ENCODE measurements around the gene ZDHHC20. TPM values are rescaled to one million over a fixed set of nuclear protein-coding genes. Genes with fewer than 3 reads are reported as not detected.

The ZDHHC20 gene
- polyA plus RNA-seq, 2 of the 4 experiments (the other 2 are of a cell fraction), result 26.9 to 57.0 TPM

DNA sequence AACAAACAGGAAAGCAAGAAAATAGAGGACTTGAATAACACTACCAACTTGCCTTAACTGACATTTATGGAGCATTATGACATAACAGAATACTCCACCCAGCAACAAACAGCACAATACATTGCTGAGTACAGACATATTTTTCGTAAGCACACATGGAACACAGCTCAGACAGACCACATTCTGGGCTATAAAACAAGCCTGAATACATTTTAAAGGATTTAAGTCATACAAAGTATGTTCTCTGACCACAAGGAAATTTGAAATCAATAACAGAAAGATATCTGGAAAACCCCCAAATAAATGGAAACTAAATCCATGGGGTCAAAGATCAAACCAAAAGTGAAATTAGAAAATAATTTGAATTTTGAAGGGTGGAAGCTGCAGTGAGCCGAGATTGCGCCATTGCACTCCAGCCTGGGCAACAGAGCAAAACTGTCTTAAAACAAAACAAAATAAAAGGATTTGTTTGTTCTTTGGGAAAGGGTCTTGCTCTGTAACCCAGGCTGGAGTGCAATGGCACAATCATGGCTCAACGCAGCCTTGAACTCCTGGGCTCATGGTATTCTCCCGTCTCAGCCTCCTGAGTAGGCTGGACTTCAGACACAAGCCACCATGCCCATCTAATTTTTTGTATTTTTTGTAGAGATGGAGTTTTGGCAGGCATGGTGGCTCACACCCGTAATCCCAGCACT is 5.6 kb downstream of the ZDHHC20 start:
- FAIRE-seq, result no peak
- TF ChIP-seq ZFP36 (IDR thresholded peaks at IDR 0.05; ENCODE audit: borderline replicate concordance, partially characterized antibody) (no peak), SMC3 (IDR thresholded peaks at IDR 0.05) (no peak), TP53 (CRISPR knock-in tag; IDR thresholded peaks at IDR 0.05) (no peak), RFX5 (IDR thresholded peaks at IDR 0.05) (no peak), CEBPB (IDR thresholded peaks at IDR 0.05) (no peak), SREBF2 (IDR thresholded peaks at IDR 0.05) (no peak), JUNB (IDR thresholded peaks at IDR 0.05) (no peak), NR3C1 (IDR thresholded peaks at IDR 0.05) (no peak)
- TF ChIP-seq, protein P1, sequence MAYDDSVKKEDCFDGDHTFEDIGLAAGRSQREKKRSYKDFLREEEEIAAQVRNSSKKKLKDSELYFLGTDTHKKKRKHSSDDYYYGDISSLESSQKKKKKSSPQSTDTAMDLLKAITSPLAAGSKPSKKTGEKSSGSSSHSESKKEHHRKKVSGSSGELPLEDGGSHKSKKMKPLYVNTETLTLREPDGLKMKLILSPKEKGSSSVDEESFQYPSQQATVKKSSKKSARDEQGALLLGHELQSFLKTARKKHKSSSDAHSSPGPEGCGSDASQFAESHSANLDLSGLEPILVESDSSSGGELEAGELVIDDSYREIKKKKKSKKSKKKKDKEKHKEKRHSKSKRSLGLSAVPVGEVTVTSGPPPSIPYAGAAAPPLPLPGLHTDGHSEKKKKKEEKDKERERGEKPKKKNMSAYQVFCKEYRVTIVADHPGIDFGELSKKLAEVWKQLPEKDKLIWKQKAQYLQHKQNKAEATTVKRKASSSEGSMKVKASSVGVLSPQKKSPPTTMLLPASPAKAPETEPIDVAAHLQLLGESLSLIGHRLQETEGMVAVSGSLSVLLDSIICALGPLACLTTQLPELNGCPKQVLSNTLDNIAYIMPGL (CRISPR knock-in tag; IDR thresholded peaks at IDR 0.05; ENCODE audit: borderline replicate concordance), result no peak
- 94% methylated on average over 6 of the region's 6 CpGs for WGBS (ENCODE audit: missing lambda C conversion rate)

DNA sequence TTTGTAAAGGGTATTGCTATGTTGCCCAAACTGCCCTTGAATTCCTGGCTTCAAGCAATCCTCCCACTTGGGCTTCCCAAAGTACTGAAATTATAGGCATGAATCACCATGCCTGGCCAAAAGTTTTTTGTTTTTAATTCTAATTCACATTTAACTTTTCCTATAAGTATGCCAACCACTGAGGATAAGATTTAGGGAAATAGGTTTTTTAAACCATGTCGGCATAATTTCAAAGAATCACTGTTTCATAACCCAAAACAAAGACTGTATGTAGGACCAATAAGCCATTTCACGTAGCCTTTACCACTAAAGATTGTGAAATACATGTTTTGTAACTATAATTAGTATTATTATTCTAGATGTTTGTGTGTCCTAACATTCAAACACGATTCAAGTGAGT is 8.2 kb downstream of the ZDHHC20 start:
- Histone ChIP-seq H3K27ac (no peak overlapping the region), H3K4me3 (no peak overlapping the region), H3K4me1 (no peaks in the 10 kb centered on the region), H3K4me2 (no peak overlapping the region), H3K9me3 (no peaks in the 10 kb centered on the region)
- 90% methylated on average over 3 of the region's 3 CpGs for whole genome bisulfite sequencing (ENCODE audit: missing lambda C conversion rate)
- DNase-seq (ENCODE audit: low read depth in 1 of 2, low spot score in 1 of 2) (no peak), FAIRE-seq (no peak), ATAC-seq (no peak)
- CTCF ChIA-PET, result no interaction called here
- TF ChIP-seq CBX8 (IDR thresholded peaks at IDR 0.05) (no peak), ZNF302 (CRISPR knock-in tag; IDR thresholded peaks at IDR 0.05) (no peak), KDM5A (IDR thresholded peaks at IDR 0.05) (no peak), JUNB (IDR thresholded peaks at IDR 0.05) (no peak), HOXB13 (CRISPR knock-in tag; IDR thresholded peaks at IDR 0.05; ENCODE audit: low read depth) (no peak), TFCP2L1 (CRISPR knock-in tag; IDR thresholded peaks at IDR 0.05) (no peak), ESRRA (IDR thresholded peaks at IDR 0.05; ENCODE audit: borderline replicate concordance, low read length) (no peak), MYC (IDR thresholded peaks at IDR 0.05; ENCODE audit: borderline replicate concordance, low read length) (no peak), TP53 (CRISPR knock-in tag; IDR thresholded peaks at IDR 0.05) (no peak)
- POLR2A ChIA-PET, result no interaction called here

More for the DNA sequence above, 5.6 kb downstream of the ZDHHC20 start:
- no peak overlapping the region for H3K27ac ChIP-seq
- H3K4me3 ChIP-seq, result no peak overlapping the region
- POLR2A ChIA-PET, result no interaction called here
- no peak overlapping the region for H3K4me2 ChIP-seq
- H3K9me3 ChIP-seq, result no peaks in the 10 kb centered on the region
- CTCF ChIA-PET, result no interaction called here
- ATAC-seq (no peak), DNase-seq (ENCODE audit: low read depth in 1 of 2, low spot score in 1 of 2) (no peak)
- H3K4me1 ChIP-seq, result peaks cover 13% of the 10 kb centered on the region; the same call in 2 of the 3 replicates

DNA sequence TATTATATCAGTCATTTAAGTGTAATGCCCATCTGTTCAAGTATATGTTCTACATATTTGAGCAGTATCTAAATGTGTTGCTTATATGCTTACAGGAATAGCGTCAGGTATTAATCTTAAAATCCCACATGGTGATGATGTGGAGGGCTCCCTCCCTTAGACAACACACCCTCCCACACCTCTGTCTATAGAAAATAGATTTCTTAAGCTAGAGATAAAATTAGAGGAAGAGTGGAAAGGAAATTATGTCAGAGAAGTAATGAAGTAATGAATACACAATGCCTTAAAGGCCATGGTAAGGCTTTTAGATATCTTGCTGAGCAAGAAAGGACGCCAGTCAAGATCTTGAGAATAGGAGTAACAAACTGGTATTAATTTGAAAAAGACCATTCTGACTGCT is 12.4 kb downstream of the ZDHHC20 start:
- no peak for DNase-seq (ENCODE audit: low read depth in 1 of 2, low spot score in 1 of 2)
- TF ChIP-seq HDAC2 (IDR thresholded peaks at IDR 0.05), result no peak
- TF ChIP-seq, protein P2, sequence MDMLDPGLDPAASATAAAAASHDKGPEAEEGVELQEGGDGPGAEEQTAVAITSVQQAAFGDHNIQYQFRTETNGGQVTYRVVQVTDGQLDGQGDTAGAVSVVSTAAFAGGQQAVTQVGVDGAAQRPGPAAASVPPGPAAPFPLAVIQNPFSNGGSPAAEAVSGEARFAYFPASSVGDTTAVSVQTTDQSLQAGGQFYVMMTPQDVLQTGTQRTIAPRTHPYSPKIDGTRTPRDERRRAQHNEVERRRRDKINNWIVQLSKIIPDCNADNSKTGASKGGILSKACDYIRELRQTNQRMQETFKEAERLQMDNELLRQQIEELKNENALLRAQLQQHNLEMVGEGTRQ (IDR thresholded peaks at IDR 0.05), result no peak
- TF ChIP-seq EHF (CRISPR knock-in tag; IDR thresholded peaks at IDR 0.05), result no peak
- TF ChIP-seq TFCP2L1 (CRISPR knock-in tag; IDR thresholded peaks at IDR 0.05), result no peak
- TF ChIP-seq ZNF302 (CRISPR knock-in tag; IDR thresholded peaks at IDR 0.05), result no peak
- TF ChIP-seq CEBPB (IDR thresholded peaks at IDR 0.05), result no peak
- TF ChIP-seq NR3C1 (IDR thresholded peaks at IDR 0.05), result no peak
- TF ChIP-seq, protein P3, sequence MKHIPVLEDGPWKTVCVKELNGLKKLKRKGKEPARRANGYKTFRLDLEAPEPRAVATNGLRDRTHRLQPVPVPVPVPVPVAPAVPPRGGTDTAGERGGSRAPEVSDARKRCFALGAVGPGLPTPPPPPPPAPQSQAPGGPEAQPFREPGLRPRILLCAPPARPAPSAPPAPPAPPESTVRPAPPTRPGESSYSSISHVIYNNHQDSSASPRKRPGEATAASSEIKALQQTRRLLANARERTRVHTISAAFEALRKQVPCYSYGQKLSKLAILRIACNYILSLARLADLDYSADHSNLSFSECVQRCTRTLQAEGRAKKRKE (CRISPR knock-in tag; IDR thresholded peaks at IDR 0.05; ENCODE audit: low read depth), result no peak
- no peak for TF ChIP-seq HEYL (CRISPR knock-in tag; IDR thresholded peaks at IDR 0.05)
- TF ChIP-seq, protein P4, sequence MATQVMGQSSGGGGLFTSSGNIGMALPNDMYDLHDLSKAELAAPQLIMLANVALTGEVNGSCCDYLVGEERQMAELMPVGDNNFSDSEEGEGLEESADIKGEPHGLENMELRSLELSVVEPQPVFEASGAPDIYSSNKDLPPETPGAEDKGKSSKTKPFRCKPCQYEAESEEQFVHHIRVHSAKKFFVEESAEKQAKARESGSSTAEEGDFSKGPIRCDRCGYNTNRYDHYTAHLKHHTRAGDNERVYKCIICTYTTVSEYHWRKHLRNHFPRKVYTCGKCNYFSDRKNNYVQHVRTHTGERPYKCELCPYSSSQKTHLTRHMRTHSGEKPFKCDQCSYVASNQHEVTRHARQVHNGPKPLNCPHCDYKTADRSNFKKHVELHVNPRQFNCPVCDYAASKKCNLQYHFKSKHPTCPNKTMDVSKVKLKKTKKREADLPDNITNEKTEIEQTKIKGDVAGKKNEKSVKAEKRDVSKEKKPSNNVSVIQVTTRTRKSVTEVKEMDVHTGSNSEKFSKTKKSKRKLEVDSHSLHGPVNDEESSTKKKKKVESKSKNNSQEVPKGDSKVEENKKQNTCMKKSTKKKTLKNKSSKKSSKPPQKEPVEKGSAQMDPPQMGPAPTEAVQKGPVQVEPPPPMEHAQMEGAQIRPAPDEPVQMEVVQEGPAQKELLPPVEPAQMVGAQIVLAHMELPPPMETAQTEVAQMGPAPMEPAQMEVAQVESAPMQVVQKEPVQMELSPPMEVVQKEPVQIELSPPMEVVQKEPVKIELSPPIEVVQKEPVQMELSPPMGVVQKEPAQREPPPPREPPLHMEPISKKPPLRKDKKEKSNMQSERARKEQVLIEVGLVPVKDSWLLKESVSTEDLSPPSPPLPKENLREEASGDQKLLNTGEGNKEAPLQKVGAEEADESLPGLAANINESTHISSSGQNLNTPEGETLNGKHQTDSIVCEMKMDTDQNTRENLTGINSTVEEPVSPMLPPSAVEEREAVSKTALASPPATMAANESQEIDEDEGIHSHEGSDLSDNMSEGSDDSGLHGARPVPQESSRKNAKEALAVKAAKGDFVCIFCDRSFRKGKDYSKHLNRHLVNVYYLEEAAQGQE (IDR thresholded peaks at IDR 0.05), result no peak
- TF ChIP-seq CHD4 (IDR thresholded peaks at IDR 0.05; ENCODE audit: borderline replicate concordance), result no peak
- TF ChIP-seq ZSCAN20 (CRISPR knock-in tag; IDR thresholded peaks at IDR 0.05), result no peak
- TF ChIP-seq MYC (IDR thresholded peaks at IDR 0.05; ENCODE audit: borderline replicate concordance, low read length), result no peak
- H3K4me3 ChIP-seq, result no peak overlapping the region
- H3K4me1 ChIP-seq, result 0 out of 3 replicates have a peak, but pooled peaks cover 3% of the 10 kb centered on the region
- ChIA-PET POLR2A (no interaction called here), CTCF (interaction anchor here (0.6 to 1.0 kb wide), 2 partner anchors 30 to 1197 kb away, joined by 3 read pairs; no protein-coding TSS in a partner anchor)
- no peaks in the 10 kb centered on the region for H3K9me3 ChIP-seq
- no peak for FAIRE-seq
- ATAC-seq, result no peak
- no peak overlapping the region for H3K4me2 ChIP-seq
- WGBS (ENCODE audit: missing lambda C conversion rate), result 90% methylated on average over 2 of the region's 2 CpGs
- no peak overlapping the region for H3K27ac ChIP-seq

Measured in A549 (cell line).